HCT116 (cell line): ENCODE measurements around the gene PPFIA1. TPM values are rescaled to one million over a fixed set of nuclear protein-coding genes. Genes with fewer than 3 reads are reported as not detected.

Source experiments
- ATAC-seq: fragments of 200-7000 bp; cut with Tn5 transposase; 2 replicates; pipeline ENCODE4 v1.9.1; 2020; ENCODE audit warnings: mild to moderate bottlenecking, moderate library complexity
- BruUV-seq: library from RNA; stranded (reverse); fragments of 400-500 nt; replicated peaks from 2 replicates; lab custom pipeline; 2021; lab: Mats Ljungman, UMichigan
- CTCF ChIA-PET: fragments of 300-600 bp; sonication (Branson Sonifier 250); formaldehyde crosslinking; loops from one replicate; lab custom pipeline; 2021; ENCODE audit warnings: antibody characterized with exemption; lab: Charles Lee
- POLR2A ChIA-PET: fragments of 300-600, 350-600 bp; sonication (Branson Sonifier 250); formaldehyde crosslinking; loops from one replicate; lab custom pipeline; 2021; ENCODE audit warnings: antibody characterized with exemption; lab: Charles Lee
- RAD21 ChIA-PET, 2 experiments: fragments of 300-600 bp; sonication (Branson Sonifier 250); formaldehyde crosslinking; loops; one replicate each; lab custom pipeline; 2023; ENCODE audit warnings: low total read pairs in 2 of 2; ENCODE audit not compliant: uncharacterized antibody in 2 of 2, unreplicated experiment in 2 of 2, low non-redundant PET in 1 of 2; lab: Charles Lee
- DNase-seq: peaks from one replicate; pipeline ENCODE4 v3.0.0-alpha.2; 2010; ENCODE audit warnings: low read depth, low spot score
- H2AFZ ChIP-seq: fragments of 200-600 bp; shearing (Covaris generic), sonication (generic); 2 replicates; pipeline ENCODE4 v1.6.1; 2017; ENCODE audit warnings: low read depth, mixed run types, mixed read lengths, antibody characterized with exemption, low read length; ENCODE audit not compliant: poor library complexity, severe bottlenecking
- H3K27ac ChIP-seq: 2 replicates; pipeline ENCODE4 v1.5.1; 2012; ENCODE audit warnings: low read depth, low read length
- H3K27me3 ChIP-seq: fragments of 200-600 bp; sonication (generic); 2 replicates; pipeline ENCODE4 v1.6.1; 2016; ENCODE audit warnings: mixed run types, low read length, mixed read lengths; ENCODE audit not compliant: insufficient read depth
- H3K36me3 ChIP-seq, 2 experiments: fragments of 200-500 bp in 1 of 2; fragments of 200-600 bp in 1 of 2; sonication (Bioruptor generic) in 1 of 2; sonication (generic) in 1 of 2; 2 replicates each; pipeline versions ENCODE4 v1.5.1 to v1.6.1; 2014 to 2016; ENCODE audit warnings: low read length in 2 of 2, inconsistent platforms in 1 of 2, mixed read lengths in 1 of 2, mixed run types in 1 of 2; ENCODE audit not compliant: insufficient read depth in 2 of 2, control insufficient read depth in 1 of 2
- H3K4me1 ChIP-seq, 2 experiments: fragments of 200-600 bp in 1 of 2; sonication (generic) in 1 of 2; 2 replicates each; pipeline versions ENCODE4 v1.5.1 to v1.6.1; 2012 to 2017; ENCODE audit warnings: low read length in 2 of 2, inconsistent platforms in 1 of 2, mild to moderate bottlenecking in 1 of 2, mixed read lengths in 1 of 2, mixed run types in 1 of 2, moderate library complexity in 1 of 2; ENCODE audit not compliant: insufficient read depth in 2 of 2, control insufficient read depth in 1 of 2
- H3K4me2 ChIP-seq: fragments of 200-600 bp; sonication (generic); 2 replicates; pipeline ENCODE4 v1.6.1; 2017; ENCODE audit warnings: mixed run types, low read length, mixed read lengths
- H3K4me3 ChIP-seq, 2 experiments: fragments of 200-600 bp in 1 of 2; sonication (generic) in 1 of 2; replicated peaks in 1 of 2; 2 replicates each; pipeline ENCODE4 v1.5.1; 2011 to 2016; ENCODE audit warnings: low read length in 2 of 2, control low read depth in 1 of 2, low read depth in 1 of 2, mild to moderate bottlenecking in 1 of 2, mixed read lengths in 1 of 2, mixed run types in 1 of 2
- H3K79me2 ChIP-seq: fragments of 200-600 bp; sonication (generic); 2 replicates; pipeline ENCODE4 v1.6.1; 2017; ENCODE audit warnings: mild to moderate bottlenecking, mixed run types, low read length, moderate library complexity, mixed read lengths; ENCODE audit not compliant: insufficient read depth
- H3K9ac ChIP-seq: fragments of 200-600 bp; sonication (generic); 2 replicates; pipeline ENCODE4 v1.6.1; 2016; ENCODE audit warnings: low read length, mixed read lengths
- H3K9me2 ChIP-seq: fragments of 200-600 bp; sonication (generic), shearing (Covaris generic); 2 replicates; pipeline ENCODE4 v1.6.1; 2017; ENCODE audit warnings: mixed run types, mild to moderate bottlenecking, moderate library complexity; ENCODE audit not compliant: insufficient read depth
- H3K9me3 ChIP-seq, 2 experiments: fragments of 200-500 bp in 1 of 2; fragments of 200-600 bp in 1 of 2; sonication (Bioruptor generic) in 1 of 2; sonication (generic) in 1 of 2; 2 replicates each; pipeline ENCODE4 v1.6.1; 2014 to 2017; ENCODE audit warnings: low read length in 2 of 2, mixed read lengths in 2 of 2, inconsistent platforms in 1 of 2, low read depth in 1 of 2, mild to moderate bottlenecking in 1 of 2, mixed run types in 1 of 2, moderate library complexity in 1 of 2; ENCODE audit not compliant: control insufficient read depth in 1 of 2, insufficient read depth in 1 of 2
- H4K20me1 ChIP-seq: fragments of 200-600 bp; sonication (generic), shearing (Covaris generic); 2 replicates; pipeline ENCODE4 v1.6.1; 2017; ENCODE audit warnings: mixed run types, mild to moderate bottlenecking, moderate library complexity; ENCODE audit not compliant: insufficient read depth
- ATF3 ChIP-seq: IDR thresholded peaks from 2 replicates; pipeline ENCODE4 v1.6.1; 2012
- EZH2 ChIP-seq: fragments of 200-600 bp; sonication (generic); IDR thresholded peaks from 2 replicates; pipeline ENCODE4 v1.6.1; 2017; ENCODE audit warnings: antibody characterized with exemption, mixed run types
- EZH2phosphoT487 ChIP-seq: fragments of 200-600 bp; IDR thresholded peaks from 2 replicates; pipeline ENCODE4 v1.6.1; 2018; ENCODE audit warnings: antibody characterized with exemption, borderline replicate concordance
- FOSL1 ChIP-seq: IDR thresholded peaks from 2 replicates; pipeline ENCODE4 v1.6.1; 2012; ENCODE audit warnings: low read depth
- JUND ChIP-seq: IDR thresholded peaks from 2 replicates; pipeline ENCODE4 v1.6.1; 2012
- MAX ChIP-seq: IDR thresholded peaks from 2 replicates; pipeline ENCODE4 v1.6.1; 2012
- RAD21 ChIP-seq: IDR thresholded peaks from 2 replicates; pipeline ENCODE4 v1.6.1; 2012; ENCODE audit warnings: low read depth, mild to moderate bottlenecking
- REST ChIP-seq: IDR thresholded peaks from 2 replicates; pipeline ENCODE4 v1.6.1; 2012; ENCODE audit warnings: low read depth
- SIN3A ChIP-seq: IDR thresholded peaks from 2 replicates; pipeline ENCODE4 v1.6.1; 2012; ENCODE audit warnings: low read depth
- SP1 ChIP-seq: IDR thresholded peaks from 2 replicates; pipeline ENCODE4 v1.6.1; 2012; ENCODE audit warnings: low read depth
- SRF ChIP-seq: IDR thresholded peaks from 2 replicates; pipeline ENCODE4 v1.6.1; 2012; ENCODE audit warnings: low read depth
- TCF7L2 ChIP-seq: IDR thresholded peaks from 2 replicates; pipeline ENCODE4 v1.7.0; 2011; ENCODE audit warnings: borderline replicate concordance, inconsistent platforms; ENCODE audit not compliant: insufficient read depth, insufficient read length; ENCODE audit errors: extremely low read depth
- ZBTB33 ChIP-seq: IDR thresholded peaks from 2 replicates; pipeline ENCODE4 v1.6.1; 2011; ENCODE audit warnings: mild to moderate bottlenecking, low read length, moderate library complexity; ENCODE audit not compliant: insufficient replicate concordance; ENCODE audit errors: extremely low read depth
- ZFX ChIP-seq: fragments of 450-650 bp; IDR thresholded peaks from 2 replicates; pipeline ENCODE4 v1.6.1; 2017
- intact Hi-C: fragments of 100-400 bp; cut with micrococcal nuclease; formaldehyde crosslinking; loops from 2 replicates; pipeline ENCODE4 v1.10.0; 2022
- total RNA-seq: library from RNA; stranded (reverse); gene quantifications from one replicate; pipeline ENCODE4 v1.2.1, GENCODE V29; 2021; ENCODE audit not compliant: unreplicated experiment

The PPFIA1 gene
- total RNA-seq, 1 experiment from 2014 or later, result 48.6 TPM

GRCh38 chr11:70397983-70398833 lies 127.7 kb downstream of the PPFIA1 start, which contains the start of gene CTTN (continued):
- TF ChIP-seq ZBTB33 (no peak), EZH2phosphoT487 (no peak)

- Histone ChIP-seq H3K9me3 (no peaks in the 10 kb centered on the region), H4K20me1 (peaks cover 13% of the 10 kb centered on the region; the same call in 1 of the 2 replicates), H3K36me3 (peaks cover 4 to 14% of the 10 kb centered on the region in 2 experiments; a peak in 2 of 4 replicates), H3K79me2 (peaks cover 98% of the 10 kb centered on the region), H3K9me2 (no peaks in the 10 kb centered on the region), H3K4me2 (peak overlapping the region; percentile 97), H2AFZ (no peak overlapping the region), H3K4me1 (peaks cover 16 to 37% of the 10 kb centered on the region in 2 experiments), H3K27me3 (no peaks in the 10 kb centered on the region), H3K9ac (peak overlapping the region; percentile 96), H3K27ac (peak overlapping the region; percentile 90), H3K4me3 (peak overlapping the region; percentile 78 to 100)
- ChIA-PET RAD21 (no interaction called here), CTCF (no interaction called here), POLR2A (interaction anchor here (0.6 kb wide), 1 partner anchor 481 kb away, joined by 6 read pairs; no protein-coding TSS in a partner anchor)
- intact Hi-C loops, result no loop called here
- BruUV-seq, result no TSS peak
- DNase-seq (no peak), ATAC-seq (peak; percentile 37)
- TF ChIP-seq TCF7L2, result no peak
- no peak for TF ChIP-seq FOSL1
- TF ChIP-seq ATF3, result no peak
- TF ChIP-seq MAX, result no peak
- TF ChIP-seq RAD21, result no peak
- TF ChIP-seq ZFX, result no peak; the same call in 1 of the 2 replicates
- no peak for TF ChIP-seq JUND
- TF ChIP-seq SP1, result no peak
- TF ChIP-seq ZBTB33, result no peak
- no peak; the same call in 1 of the 2 replicates for TF ChIP-seq SIN3A
- TF ChIP-seq EZH2, result no peak
- no peak for TF ChIP-seq SRF
- no peak for TF ChIP-seq REST
Observed at GRCh38 chr11:70398834-70399680, 128.6 kb downstream of the PPFIA1 start.
